Body of pancreas (tissue), 4 donors: Measurements from ENCODE around the gene DOK3. TPM values are rescaled to one million over a fixed set of nuclear protein-coding genes. Genes with fewer than 3 reads are reported as not detected.

Experiments
- ATAC-seq: fragments of 150-250 bp; one replicate; pipeline ENCODE4 v1.9.1; 2016
- DNase-seq, 4 donors: peaks; one replicate each; pipeline ENCODE4 v3.0.0-alpha.2; 2019
- H3K27ac ChIP-seq, 4 donors: fragments of 200-600 bp; sonication (generic); 1 replicate in 3 of 4; 2 replicates in 1 of 4; pipeline versions ENCODE4 v1.5.1 to v1.6.1; 2016 to 2019; ENCODE audit warnings: mild to moderate bottlenecking in 1 of 4, mixed read lengths in 1 of 4, moderate library complexity in 1 of 4
- H3K27me3 ChIP-seq, 2 donors: fragments of 200-600 bp; sonication (generic); one replicate each; pipeline ENCODE4 v1.6.0; 2016; ENCODE audit warnings: mild to moderate bottlenecking in 1 of 2
- H3K36me3 ChIP-seq, 2 donors: fragments of 200-600 bp; sonication (generic); replicated peaks in 1 of 2; 2 replicates each; pipeline ENCODE4 v1.5.1; 2016; ENCODE audit warnings: low read depth in 2 of 2; ENCODE audit not compliant: insufficient read depth in 1 of 2
- H3K4me1 ChIP-seq: fragments of 200-600 bp; sonication (generic); one replicate; pipeline ENCODE4 v1.6.0; 2016
- H3K4me3 ChIP-seq, 2 donors: fragments of 200-600 bp; sonication (generic); 1 replicate in 1 of 2; 2 replicates in 1 of 2; pipeline ENCODE4 v1.5.1; 2016 to 2019
- H3K9me3 ChIP-seq, 3 donors: fragments of 200-600 bp; sonication (generic); 1 replicate in 2 of 3; 2 replicates in 1 of 3; pipeline ENCODE4 v1.5.1; 2016
- CTCF ChIP-seq, 7 experiments: fragments of 450-650 bp in 4 of 7; fragments of 200-600 bp in 3 of 7; sonication (generic) in 3 of 7; IDR thresholded peaks; one replicate each; pipeline ENCODE4 v1.5.1; 2016 to 2019; ENCODE audit warnings: antibody characterized with exemption in 7 of 7
- POLR2A ChIP-seq, 3 donors: fragments of 450-650 bp; IDR thresholded peaks; one replicate each; pipeline ENCODE4 v1.6.1; 2016; ENCODE audit warnings: antibody characterized with exemption in 3 of 3, mild to moderate bottlenecking in 2 of 3
- WGBS, 2 donors: methylation state at CpG; one replicate each; pipeline ENCODE4 v1.1.5; 2017; 5-methylcytosine and 5-hydroxymethylcytosine counted together
- intact Hi-C: fragments of 100-400 bp; cut with DNase I; formaldehyde crosslinking; loops from one replicate; pipeline ENCODE4 v1.15.1; 2023
- total RNA-seq, 2 donors: library from RNA; depleted of rRNA; stranded (reverse); fragments of >200 nt; gene quantifications; one replicate each; pipeline ENCODE4 v1.1.0, GENCODE V29; 2016

The DOK3 gene
- total RNA-seq, 2 donors from 2014 or later = 3.3 to 5.4 TPM

DNA sequence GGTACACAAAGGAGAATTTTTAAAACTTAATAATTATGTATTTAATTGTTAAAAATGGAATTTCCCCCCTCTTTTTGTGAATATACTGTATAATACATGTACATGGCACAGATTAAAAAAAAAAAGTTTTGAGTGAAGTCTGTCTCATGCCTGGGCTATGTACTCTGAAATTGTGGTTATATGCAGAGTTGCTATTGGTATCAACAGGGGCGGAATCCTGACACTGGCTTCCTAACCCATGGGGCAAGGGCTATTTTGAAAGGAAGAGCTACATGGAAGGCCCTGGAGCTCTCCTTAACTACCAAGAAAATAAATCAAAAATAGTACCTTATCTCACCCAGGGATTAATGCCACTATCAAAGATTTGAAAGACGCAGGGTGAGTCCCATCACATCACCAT, 45.6 kb upstream of the DOK3 start:
- peaks cover 24% of the 10 kb centered on the region for H3K4me1 ChIP-seq
- no peaks in the 10 kb centered on the region for H3K27me3 ChIP-seq
- H3K36me3 ChIP-seq = no peaks in the 10 kb centered on the region
- WGBS, 2 donors = 59% methylated on average over 2 of the region's 2 CpGs
- DNase-seq = no peak
- H3K4me3 ChIP-seq = no peak overlapping the region
- no peaks in the 10 kb centered on the region for H3K9me3 ChIP-seq
- no peak for TF ChIP-seq POLR2A (IDR thresholded peaks at IDR 0.05)
- no peak for TF ChIP-seq CTCF (IDR thresholded peaks at IDR 0.05)
- ATAC-seq = no peak
- intact Hi-C loops = loop anchor here (5.0 kb wide), 1 partner anchor 42 kb away; no protein-coding TSS in a partner anchor
- H3K27ac ChIP-seq = no peak overlapping the region

- Histone ChIP-seq H3K9me3 (no peaks in the 10 kb centered on the region), H3K27me3 (no peaks in the 10 kb centered on the region), H3K27ac (peak within 1 kb of the TSS; percentile 68 to 80 (median 76)), H3K4me1 (peaks cover 27% of the 10 kb centered on the region), H3K4me3 (peak within 1 kb of the TSS; percentile 83 to 84), H3K36me3 (no peaks in the 10 kb centered on the region)
- TF ChIP-seq CTCF (IDR thresholded peaks at IDR 0.05) (peak in 5 of 7 experiments; percentile 6 to 47 (median 31)), POLR2A (IDR thresholded peaks at IDR 0.05) (peak in 2 of 3 donors; percentile 5 to 46)
- WGBS, 2 donors = 4 to 6% methylated on average over 28 to 39 of the region's 49 CpGs
- ATAC-seq (peak; percentile 98), DNase-seq (peak; percentile 95 to 96 (median 96))
- intact Hi-C loops = loop anchor here (5.0 kb wide), 1 partner anchor 43 kb away; no protein-coding TSS in a partner anchor
These were observed 45.0 kb upstream of the DOK3 start, which contains the start of gene FAM193B for GRCh38 chr5:177554474-177555111. FAM193B (minus strand) TSS chr5:177554563; CDS start chr5:177554458, 105 bp downstream.

GRCh38 chr5:177553671-177554429, 44.2 kb upstream of the DOK3 start:
- no peaks in the 10 kb centered on the region for H3K9me3 ChIP-seq
- no peaks in the 10 kb centered on the region for H3K36me3 ChIP-seq
- H3K27ac ChIP-seq = peak overlapping the region; percentile 68 to 80 (median 76)
- DNase-seq (peak; percentile 30 to 53 (median 47)), ATAC-seq (peak; percentile 51)
- intact Hi-C loops = no loop called here
- H3K4me3 ChIP-seq = peak overlapping the region; percentile 83 to 84
- peaks cover 35% of the 10 kb centered on the region for H3K4me1 ChIP-seq
- WGBS, 2 donors = 0% methylated on average over 2 to 72 of the region's 72 CpGs
- no peaks in the 10 kb centered on the region for H3K27me3 ChIP-seq
- TF ChIP-seq POLR2A (IDR thresholded peaks at IDR 0.05) (peak in 1 of 3 donors; percentile 15), CTCF (IDR thresholded peaks at IDR 0.05) (no peak)

DNA sequence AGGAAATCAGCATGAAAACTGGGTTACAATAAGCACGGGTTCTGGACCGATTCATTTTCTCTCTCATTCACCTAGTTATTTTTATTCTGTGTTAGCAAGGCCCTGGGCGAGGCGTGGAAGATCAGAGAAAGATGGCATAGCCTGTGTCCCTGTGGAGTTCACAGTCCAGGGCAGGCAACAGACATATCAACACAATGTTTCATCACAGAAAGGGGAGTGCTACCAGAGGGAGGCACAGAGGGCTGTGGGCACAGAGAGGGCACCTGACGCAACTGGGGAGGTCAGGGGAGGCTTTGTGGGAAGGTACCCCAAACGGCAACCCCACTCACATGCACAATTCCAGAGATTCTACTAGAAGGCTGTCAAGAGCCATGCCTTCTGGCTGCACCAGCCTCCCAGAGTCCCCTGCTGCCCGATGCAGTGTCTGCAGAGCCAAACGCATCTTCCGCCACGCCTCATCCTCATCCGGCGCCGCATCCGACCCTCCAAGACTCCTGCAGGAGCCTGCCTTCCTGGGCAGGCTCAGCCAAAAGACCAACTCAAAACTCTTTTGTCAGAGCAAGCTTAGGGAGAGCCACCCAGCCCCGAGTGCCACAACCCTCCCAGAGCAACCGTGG, 43.3 kb upstream of the DOK3 start:
- ATAC-seq (no peak), DNase-seq (no peak)
- Histone ChIP-seq H3K27ac (peak overlapping the region in 2 of 4 donors; percentile 73 to 80), H3K4me1 (peaks cover 44% of the 10 kb centered on the region), H3K27me3 (no peaks in the 10 kb centered on the region), H3K9me3 (no peaks in the 10 kb centered on the region), H3K36me3 (no peaks in the 10 kb centered on the region), H3K4me3 (peak overlapping the region in 1 of 2 donors; percentile 84)
- 41 to 60% methylated on average over 10 to 16 of the region's 16 CpGs for WGBS, 2 donors
- TF ChIP-seq POLR2A (IDR thresholded peaks at IDR 0.05) (no peak), CTCF (IDR thresholded peaks at IDR 0.05) (no peak)
- intact Hi-C loops = no loop called here
